ENCODE results near the gene SSBP3.
"Not testable (repeated sequence)": the region's sequence is repeated elsewhere in the genome, so short reads cannot be mapped to it uniquely, and the experiment has no call there.

Gene SSBP3

GRCh38 chr1:54391450-54392209, 14.6 kb downstream of the SSBP3 start:
- no peak for DNase-seq

- no peak for DNase-seq
These were observed 15.5 kb downstream of the SSBP3 start for GRCh38 chr1:54390655-54391054.

GRCh38 chr1:54389608-54390007, 16.6 kb downstream of the SSBP3 start:
- DNase-seq, result not testable (repeated sequence)

GRCh38 chr1:54387419-54387818, 18.8 kb downstream of the SSBP3 start:
- DNase-seq, result no peak

DNA sequence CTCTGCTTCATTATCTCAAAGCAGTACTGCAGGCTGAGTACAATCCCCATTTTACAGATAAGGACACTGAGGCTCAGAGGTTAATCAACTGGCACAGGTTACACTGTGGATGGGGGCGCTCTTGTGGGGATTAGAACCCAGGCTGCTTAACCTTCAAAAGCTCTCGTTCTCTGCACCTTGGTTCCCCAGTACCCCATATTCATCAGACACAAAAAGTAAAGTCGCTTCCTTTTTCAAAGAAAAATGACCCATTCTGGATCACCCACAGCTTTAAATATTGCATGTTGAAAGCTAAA, 20.5 kb downstream of the SSBP3 start:
- no peak for DNase-seq

- DNase-seq, result no peak
These were observed 21.1 kb downstream of the SSBP3 start for GRCh38 chr1:54384918-54385726.

DNA sequence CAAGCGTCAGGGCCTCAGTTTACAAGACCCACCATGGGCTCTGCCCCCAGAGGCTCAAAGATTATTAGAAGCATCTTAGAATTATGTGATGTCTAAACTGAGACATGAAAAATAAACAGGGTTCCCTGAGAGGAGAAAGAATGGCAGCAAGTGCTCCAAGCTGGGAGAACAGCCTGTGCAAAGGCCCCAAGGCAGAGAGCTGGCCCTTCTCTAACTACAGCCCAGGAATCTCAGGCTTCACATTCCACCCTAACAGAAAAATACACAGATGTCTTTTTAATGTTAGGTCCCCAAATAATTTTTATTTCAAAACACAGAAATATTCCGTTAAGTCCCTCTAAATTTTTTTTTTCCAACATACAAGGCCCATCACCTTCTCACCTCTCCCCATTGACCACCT, 21.7 kb downstream of the SSBP3 start:
- DNase-seq, result no peak

DNA sequence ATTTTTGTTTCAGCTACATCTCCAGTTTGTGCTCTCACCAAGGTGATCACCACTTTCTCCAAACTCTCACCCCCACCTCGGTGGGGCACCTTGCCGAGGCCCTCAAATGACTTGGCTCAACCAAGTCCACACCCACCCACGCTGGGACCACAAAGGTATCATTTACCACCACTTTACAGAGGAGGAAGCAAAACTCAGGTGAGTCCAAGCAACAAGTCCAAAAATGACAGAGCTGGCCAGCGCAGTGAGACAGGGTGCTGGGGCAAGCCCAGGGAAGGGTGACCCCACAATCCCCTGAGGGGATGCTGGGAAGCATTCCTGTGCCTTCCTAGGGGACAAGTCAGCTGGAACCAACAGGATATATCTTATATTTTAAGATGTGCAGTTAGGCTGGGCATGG, 24.7 kb downstream of the SSBP3 start:
- peak; percentile 50 for DNase-seq

GRCh38 chr1:54380290-54380882, 25.8 kb downstream of the SSBP3 start:
- peak; percentile 58 for DNase-seq

DNA sequence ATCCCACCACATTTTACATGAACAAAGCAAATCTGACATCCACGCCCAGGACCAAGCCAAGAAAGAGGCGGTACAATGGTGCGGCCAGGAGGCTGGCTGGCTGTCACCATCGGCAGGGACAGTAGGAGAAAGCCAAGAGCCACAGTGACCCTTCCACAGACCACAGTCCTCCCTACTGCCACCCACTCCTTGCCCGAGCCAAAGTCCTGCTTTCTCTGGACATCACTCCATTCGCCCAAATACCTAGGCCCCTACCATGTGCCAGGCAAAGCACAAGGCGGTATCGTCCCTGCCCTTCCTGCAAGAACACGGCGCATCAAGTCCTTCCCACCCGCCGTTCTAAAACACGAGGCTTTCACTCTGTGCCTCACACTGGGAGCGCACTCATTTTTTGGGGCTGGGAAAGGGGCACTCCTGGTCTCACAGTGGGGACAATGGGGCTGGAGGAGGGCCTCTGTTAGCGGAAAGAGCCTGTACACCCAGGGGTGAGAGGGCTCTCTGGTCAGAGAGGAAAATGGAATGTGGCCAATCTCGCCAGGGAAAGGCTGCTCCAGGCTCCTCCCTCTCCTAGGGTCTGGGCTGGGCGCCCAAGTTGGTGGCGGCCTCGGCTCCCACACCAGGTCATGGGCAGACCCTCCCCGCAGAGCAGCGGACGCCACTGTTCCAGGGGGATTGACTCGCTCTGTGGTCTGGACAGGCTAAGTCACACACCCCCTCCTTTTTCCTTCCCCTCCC, 26.5 kb downstream of the SSBP3 start:
- DNase-seq, result no peak

DNA sequence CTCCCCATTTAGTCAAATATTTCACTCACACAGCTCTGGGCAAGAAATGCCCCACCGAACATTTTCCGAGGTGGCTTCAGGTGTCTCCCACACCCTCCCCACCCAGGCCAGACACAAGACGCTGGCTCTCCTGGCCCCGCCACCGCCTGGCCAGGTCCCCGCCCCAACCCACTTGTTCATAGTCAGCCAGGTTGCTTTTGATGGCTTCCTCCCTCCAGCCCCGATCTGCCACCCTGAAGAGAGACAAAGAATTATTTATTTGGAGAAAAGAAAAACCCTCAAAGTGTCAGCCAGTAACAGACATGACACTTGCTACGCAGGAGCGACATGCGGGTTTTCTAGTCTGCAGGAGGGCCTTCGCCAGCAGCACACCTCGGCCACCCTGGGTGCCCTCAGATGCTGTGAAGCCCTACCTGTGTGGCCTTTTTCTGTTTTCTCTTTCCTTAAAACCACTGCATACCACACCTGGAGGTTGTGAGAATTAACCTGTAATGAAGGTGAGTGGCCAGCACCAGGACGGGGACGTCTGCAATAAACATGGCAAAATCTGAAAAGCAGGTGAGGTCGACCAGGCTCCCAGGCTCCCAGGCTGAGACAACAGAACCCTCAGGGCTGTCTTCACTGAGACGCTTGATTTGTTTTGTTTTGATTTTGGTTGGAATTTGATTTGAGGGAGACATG, 27.2 kb downstream of the SSBP3 start:
- no peak for DNase-seq

DNA sequence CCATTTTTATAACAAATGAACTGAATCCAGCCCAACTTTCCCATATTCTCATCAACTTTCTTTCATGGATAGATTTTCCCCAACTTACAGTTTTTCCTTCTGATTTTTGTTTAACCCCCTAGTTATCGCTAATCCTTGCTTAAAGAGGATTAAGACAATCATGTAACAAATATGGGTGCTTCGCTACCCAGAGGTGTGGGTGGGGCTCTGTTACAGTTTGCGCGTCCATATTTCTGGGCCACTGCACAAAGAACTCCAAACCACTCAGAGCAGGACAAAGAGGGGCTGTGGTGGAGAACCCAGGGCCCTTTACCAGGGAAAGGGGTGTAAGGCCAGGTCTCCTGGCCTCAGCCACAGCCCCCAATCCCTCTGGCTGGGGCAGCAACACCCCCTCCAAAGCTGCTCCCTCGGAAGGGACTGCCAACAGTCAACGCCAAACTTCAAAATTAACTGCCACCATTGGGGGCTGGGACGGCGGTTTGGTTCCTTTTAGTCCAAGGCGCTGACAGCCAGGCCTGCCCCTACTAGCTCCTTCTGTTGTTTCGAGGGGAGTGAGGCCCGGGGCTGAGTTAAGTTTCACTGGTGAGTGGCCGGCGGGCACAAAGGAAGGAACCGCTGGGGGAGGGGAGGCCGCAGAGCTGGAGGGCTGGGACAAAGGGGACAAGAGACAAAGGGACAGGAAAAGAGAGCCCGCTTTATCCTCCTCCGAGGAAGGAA, 27.9 kb downstream of the SSBP3 start:
- no peak for DNase-seq

GRCh38 chr1:54377040-54377691, 29.0 kb downstream of the SSBP3 start:
- DNase-seq, result no peak

DNA sequence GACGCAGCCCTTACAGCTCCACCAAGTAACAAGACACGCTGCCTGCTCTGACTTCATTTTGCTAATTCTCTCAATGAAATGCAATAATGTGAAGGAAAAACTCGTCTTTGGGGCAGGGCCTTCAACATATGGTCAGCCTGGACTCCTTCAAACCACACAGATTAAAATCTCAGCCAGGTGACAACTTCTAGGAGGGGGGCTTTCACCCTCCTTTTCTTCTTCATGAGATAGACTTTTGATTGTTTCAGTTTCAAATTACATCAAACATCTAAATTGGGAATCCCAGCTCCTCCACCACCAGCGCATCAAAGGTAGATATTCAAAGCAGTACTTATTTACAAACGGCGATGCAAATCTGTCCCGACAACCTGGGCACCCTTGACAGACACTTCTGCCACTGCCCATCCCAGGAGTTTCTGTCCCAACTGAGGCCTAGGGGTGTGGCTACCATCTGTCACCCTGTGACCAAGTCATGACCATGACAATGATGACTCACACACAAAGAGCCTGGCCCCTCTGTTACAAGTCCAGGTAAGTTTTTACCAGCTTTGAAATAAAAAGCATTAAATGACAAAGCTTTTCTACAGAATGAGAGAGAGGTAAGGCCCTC, 29.7 kb downstream of the SSBP3 start:
- no peak for DNase-seq

GRCh38 chr1:54375712-54376429, 30.3 kb downstream of the SSBP3 start:
- DNase-seq, result no peak

DNA sequence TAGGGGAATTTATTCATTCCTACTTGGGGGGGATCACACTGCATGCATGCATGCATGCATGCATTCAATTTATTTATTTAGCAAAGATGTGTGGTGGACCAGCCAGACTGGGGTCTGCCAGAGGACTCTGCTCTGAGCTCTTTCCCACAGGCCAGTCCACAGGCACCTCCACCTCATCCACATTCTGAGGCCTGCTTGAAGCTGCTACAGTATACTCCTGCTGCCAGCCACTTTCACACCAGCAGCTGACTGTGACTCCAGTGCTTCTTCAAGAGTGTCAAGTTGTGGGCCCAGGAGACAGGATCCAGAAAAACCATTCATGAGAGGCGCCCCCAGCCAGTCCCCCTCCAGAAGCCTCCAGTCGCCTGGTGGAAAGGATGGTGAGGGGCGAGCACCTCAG, 30.9 kb downstream of the SSBP3 start:
- no peak for DNase-seq

GRCh38 chr1:54374766-54375165, 31.4 kb downstream of the SSBP3 start:
- DNase-seq, result no peak

DNA sequence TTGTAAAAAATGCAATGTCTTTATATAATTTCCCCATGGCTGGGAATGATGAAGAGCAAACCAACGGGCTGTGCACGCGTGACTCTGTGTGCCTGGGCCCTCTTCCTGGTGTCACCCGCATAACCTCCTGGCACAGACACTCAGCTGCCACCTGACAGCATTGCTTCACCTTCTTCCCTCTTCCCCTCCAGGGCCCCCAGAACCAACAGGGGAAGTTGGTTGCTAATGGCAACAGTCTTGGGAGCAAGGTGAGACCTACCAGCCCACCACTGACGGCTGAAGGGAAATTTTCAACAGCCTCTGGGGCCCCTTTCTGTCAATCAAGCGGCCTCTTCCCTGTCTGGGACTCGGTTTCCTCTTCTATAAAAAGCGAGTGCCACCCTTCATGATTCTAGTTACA, 33.2 kb downstream of the SSBP3 start:
- no peak for DNase-seq

- DNase-seq, result no peak
These were observed 34.3 kb downstream of the SSBP3 start for GRCh38 chr1:54371942-54372275.
